GM12801 (cell line): ENCODE data around the gene CRELD2.

Source experiments
- CTCF ChIP-seq: IDR thresholded peaks from one replicate; pipeline ENCODE4 v1.5.1; 2011; ENCODE audit warnings: control low read depth; ENCODE audit not compliant: insufficient read length; ENCODE audit errors: extremely low read depth

CRELD2 gene

GRCh38 chr22:49929211-49929979 is 11.0 kb downstream of the CRELD2 start:
- no peak for TF ChIP-seq CTCF

- no peak for TF ChIP-seq CTCF
Measured at GRCh38 chr22:49929994-49930575, 11.7 kb downstream of the CRELD2 start.

GRCh38 chr22:49930596-49931412 is 12.4 kb downstream of the CRELD2 start:
- TF ChIP-seq CTCF: no peak

- TF ChIP-seq CTCF: no peak
Measured at GRCh38 chr22:49933236-49934159, 15.1 kb downstream of the CRELD2 start.

GRCh38 chr22:49934160-49934890 is 15.9 kb downstream of the CRELD2 start:
- no peak for TF ChIP-seq CTCF

GRCh38 chr22:49934891-49935557 is 16.6 kb downstream of the CRELD2 start:
- no peak for TF ChIP-seq CTCF
